Transverse colon (tissue), 3 donors: ENCODE measurements around the gene CLDN8.

Experiments
- POLR2A ChIP-seq: fragments of 450-650 bp; IDR thresholded peaks from one replicate; pipeline ENCODE4 v1.6.1; 2016; ENCODE audit warnings: antibody characterized with exemption, mild to moderate bottlenecking, moderate library complexity
- TF ChIP-seq, protein P1 (sequence below), 5 experiments: fragments of 200-600 bp in 3 of 5; fragments of 450-650 bp in 2 of 5; sonication (generic) in 3 of 5; IDR thresholded peaks; 1 replicate in 2 of 5; 2 replicates in 3 of 5; pipeline ENCODE4 v1.5.1; 2016 to 2017; ENCODE audit warnings: antibody characterized with exemption in 5 of 5, inconsistent platforms in 3 of 5, mild to moderate bottlenecking in 2 of 5, moderate library complexity in 1 of 5

DNA sequence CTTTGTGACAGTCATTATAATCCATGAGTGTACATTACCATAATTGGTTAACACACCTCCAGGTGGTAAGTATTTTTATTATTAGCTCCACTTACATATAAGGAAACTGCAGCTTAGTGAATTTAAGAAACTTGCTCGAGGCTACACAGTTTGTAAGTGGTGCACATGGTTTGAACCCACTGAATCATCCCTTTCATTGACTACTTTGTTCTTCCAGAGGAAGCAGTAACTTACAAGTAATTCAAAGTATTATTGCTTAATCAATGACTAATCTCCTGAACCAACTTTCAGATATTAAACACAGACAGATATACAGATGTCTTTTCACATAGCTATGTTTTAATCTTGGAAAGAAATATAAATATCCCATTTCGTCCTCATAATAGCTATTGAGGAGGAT is 18.7 kb upstream of the CLDN8 start:
- TF ChIP-seq POLR2A, result no peak
- TF ChIP-seq, protein P1, sequence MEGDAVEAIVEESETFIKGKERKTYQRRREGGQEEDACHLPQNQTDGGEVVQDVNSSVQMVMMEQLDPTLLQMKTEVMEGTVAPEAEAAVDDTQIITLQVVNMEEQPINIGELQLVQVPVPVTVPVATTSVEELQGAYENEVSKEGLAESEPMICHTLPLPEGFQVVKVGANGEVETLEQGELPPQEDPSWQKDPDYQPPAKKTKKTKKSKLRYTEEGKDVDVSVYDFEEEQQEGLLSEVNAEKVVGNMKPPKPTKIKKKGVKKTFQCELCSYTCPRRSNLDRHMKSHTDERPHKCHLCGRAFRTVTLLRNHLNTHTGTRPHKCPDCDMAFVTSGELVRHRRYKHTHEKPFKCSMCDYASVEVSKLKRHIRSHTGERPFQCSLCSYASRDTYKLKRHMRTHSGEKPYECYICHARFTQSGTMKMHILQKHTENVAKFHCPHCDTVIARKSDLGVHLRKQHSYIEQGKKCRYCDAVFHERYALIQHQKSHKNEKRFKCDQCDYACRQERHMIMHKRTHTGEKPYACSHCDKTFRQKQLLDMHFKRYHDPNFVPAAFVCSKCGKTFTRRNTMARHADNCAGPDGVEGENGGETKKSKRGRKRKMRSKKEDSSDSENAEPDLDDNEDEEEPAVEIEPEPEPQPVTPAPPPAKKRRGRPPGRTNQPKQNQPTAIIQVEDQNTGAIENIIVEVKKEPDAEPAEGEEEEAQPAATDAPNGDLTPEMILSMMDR (IDR thresholded peaks at IDR 0.05), result no peak
